ENCODE data around the gene DCAF4. TPM values are rescaled to one million over a fixed set of nuclear protein-coding genes. Genes with fewer than 3 reads are reported as not detected.

Gene DCAF4, protein sequence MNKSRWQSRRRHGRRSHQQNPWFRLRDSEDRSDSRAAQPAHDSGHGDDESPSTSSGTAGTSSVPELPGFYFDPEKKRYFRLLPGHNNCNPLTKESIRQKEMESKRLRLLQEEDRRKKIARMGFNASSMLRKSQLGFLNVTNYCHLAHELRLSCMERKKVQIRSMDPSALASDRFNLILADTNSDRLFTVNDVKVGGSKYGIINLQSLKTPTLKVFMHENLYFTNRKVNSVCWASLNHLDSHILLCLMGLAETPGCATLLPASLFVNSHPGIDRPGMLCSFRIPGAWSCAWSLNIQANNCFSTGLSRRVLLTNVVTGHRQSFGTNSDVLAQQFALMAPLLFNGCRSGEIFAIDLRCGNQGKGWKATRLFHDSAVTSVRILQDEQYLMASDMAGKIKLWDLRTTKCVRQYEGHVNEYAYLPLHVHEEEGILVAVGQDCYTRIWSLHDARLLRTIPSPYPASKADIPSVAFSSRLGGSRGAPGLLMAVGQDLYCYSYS
- 1 to 10 TPM; 6.7 to 7.4 (median 7.0) TPM for total RNA-seq
- 2.9 TPM for polyA plus RNA-seq
- long read RNA-seq, donor 1, partial matches to known transcripts = 1 of 7 reads
- long read RNA-seq, donor 1, other reads (novel, unspliced or antisense) = 4 of 7 reads
- long read RNA-seq, donor 2, partial matches to known transcripts = 0 of 2 reads
- long read RNA-seq, donor 2, other reads (novel, unspliced or antisense) = 2 of 2 reads
- long read RNA-seq, donor 3, partial matches to known transcripts = 3 of 9 reads
- long read RNA-seq, donor 3, other reads (novel, unspliced or antisense) = 5 of 9 reads
- long read RNA-seq, donor 4, partial matches to known transcripts = 0 of 3 reads
- long read RNA-seq, donor 4, other reads (novel, unspliced or antisense) = 2 of 3 reads

DNA sequence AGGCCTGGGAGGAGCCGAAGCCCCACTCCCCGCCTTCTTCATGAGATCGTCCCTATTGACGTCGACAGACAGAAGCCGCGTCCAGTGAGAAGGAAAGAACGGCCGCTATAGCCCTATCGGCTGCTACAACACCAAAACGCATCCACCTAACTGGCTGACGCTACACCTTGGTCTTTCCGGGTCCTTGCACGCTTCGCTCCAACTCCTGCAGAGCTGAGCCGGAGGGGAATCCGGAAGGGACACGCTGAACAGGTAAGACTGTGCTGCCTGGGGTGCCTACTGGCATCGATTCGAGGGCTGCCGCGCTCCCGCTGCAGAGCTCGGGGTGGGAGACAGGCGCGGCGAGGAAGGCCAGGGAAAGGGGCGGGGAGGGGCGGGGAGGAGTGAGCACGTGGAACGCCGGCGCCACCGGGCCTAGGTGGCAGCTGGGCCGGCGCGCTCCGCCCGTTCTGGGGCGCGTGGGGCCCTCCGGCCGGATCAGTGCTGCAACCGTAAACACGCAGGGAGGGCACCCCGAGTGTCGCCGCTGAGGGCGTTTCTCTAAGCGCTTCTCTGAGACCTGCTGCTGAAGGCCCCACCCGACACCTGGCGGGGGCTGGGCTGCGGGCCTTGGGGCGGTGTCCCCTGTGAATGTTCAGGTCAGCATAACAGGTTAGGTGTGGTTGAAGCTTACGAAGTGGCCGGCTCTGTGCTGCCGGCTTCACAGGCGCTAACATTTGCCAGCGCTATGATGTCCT lies at the start of gene DCAF4:
Gene DCAF4, plus strand, starts transcription at position 173 of the 737 bp plus-strand sequence. CDS start 11,515 bp downstream, outside the sequence.
- DNase-seq = peak; percentile 97 to 99 (median 98)
- H3K4me1 ChIP-seq (ENCODE audit: control insufficient read depth, insufficient read depth, low read length) = no peaks in the 10 kb centered on the region
- WGBS = under 1% methylated on average over 59 of the region's 59 CpGs
- H3K27ac ChIP-seq (ENCODE audit: low read length) = peak within 1 kb of the TSS; percentile 57
- no peaks in the 10 kb centered on the region for H3K9me3 ChIP-seq (ENCODE audit: control insufficient read depth, low read length)
- peak within 1 kb of the TSS; percentile 65 for H3K4me3 ChIP-seq (ENCODE audit: low read length)
- peak; percentile 99 for ATAC-seq
- H3K27me3 ChIP-seq (ENCODE audit: control insufficient read depth, insufficient read depth) = no peaks in the 10 kb centered on the region
- intact Hi-C loops (cut with DNase I) = no loop called here

DNA sequence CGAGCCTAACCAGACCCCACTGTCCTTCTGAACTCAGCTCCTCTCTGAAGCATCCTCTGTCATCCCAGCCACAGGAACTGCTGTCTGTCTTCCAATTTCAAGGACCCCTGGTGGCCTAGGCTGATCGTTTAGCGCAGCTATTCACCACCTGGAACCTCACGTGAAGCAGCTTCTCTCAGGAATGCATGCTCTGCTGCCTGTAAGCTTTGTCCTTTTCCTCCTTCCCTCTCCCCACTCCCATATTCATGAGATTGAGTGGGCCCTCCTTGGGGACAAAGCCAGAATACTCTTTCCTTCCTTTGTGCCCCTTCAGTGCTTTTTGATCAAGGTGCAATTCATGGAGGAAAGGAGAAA lies 49.6 kb upstream of the DCAF4 start:
- DNase-seq = no peak
- ATAC-seq = no peak
- Histone ChIP-seq H3K4me1 (ENCODE audit: control insufficient read depth, insufficient read depth, low read length) (peaks cover 5% of the 10 kb centered on the region), H3K9me3 (ENCODE audit: control insufficient read depth, low read length) (no peaks in the 10 kb centered on the region), H3K4me3 (ENCODE audit: low read length) (no peak overlapping the region), H3K27me3 (ENCODE audit: control insufficient read depth, insufficient read depth) (no peaks in the 10 kb centered on the region), H3K27ac (ENCODE audit: low read length) (no peak overlapping the region)
- intact Hi-C loops (cut with DNase I) = no loop called here
- 30% methylated on average over 4 of the region's 4 CpGs for WGBS

DNA sequence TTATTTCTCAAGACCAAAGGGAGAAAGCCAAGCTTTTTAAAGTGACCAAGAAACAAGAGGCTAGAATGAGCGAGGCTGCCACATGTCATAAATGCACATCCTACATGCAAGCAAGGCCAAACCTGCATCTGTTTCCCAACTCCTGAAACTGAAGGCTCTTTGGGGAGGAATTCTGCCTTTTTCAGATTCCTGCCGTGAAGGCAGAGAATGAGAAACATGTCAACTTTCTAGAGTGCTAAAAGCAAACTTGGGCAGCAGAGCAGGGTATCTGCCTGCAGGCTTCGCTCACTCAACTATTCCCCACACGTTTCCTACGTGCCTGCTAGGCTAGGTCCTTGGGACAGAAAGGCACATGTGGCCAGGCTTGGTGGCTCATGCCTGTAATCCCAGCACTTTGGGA lies 47.5 kb upstream of the DCAF4 start:
- 84% methylated on average over 5 of the region's 5 CpGs for WGBS
- H3K4me1 ChIP-seq (ENCODE audit: control insufficient read depth, insufficient read depth, low read length) = peaks cover 5% of the 10 kb centered on the region
- DNase-seq (no peak), ATAC-seq (no peak)
- H3K27me3 ChIP-seq (ENCODE audit: control insufficient read depth, insufficient read depth) = no peaks in the 10 kb centered on the region
- H3K9me3 ChIP-seq (ENCODE audit: control insufficient read depth, low read length) = no peaks in the 10 kb centered on the region
- intact Hi-C loops (cut with DNase I) = no loop called here
- H3K4me3 ChIP-seq (ENCODE audit: low read length) = no peak overlapping the region
- no peak overlapping the region for H3K27ac ChIP-seq (ENCODE audit: low read length)

DNA sequence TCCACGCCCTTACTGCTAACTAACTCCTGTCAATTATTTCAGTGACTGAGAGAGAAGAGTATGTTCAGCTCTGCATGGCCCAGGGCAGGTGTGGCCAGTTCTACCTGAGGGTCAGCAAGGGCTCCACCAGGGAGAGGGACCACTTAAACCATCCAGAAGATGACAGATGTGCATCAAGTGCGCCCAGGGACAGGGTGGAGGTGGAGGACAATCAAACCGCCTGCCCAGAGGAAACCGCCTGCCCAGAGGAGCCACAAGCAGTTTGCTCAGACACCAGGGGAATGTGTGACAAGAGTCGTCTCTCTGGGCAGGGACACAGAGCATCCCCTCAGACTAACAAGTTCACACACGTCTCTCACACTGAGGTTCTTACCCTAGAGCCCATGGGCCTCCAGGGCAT lies 46.8 kb upstream of the DCAF4 start:
- H3K4me1 ChIP-seq (ENCODE audit: control insufficient read depth, insufficient read depth, low read length) = peaks cover 8% of the 10 kb centered on the region
- H3K4me3 ChIP-seq (ENCODE audit: low read length) = no peak overlapping the region
- intact Hi-C loops (cut with DNase I) = no loop called here
- no peaks in the 10 kb centered on the region for H3K9me3 ChIP-seq (ENCODE audit: control insufficient read depth, low read length)
- DNase-seq (no peak), ATAC-seq (no peak)
- WGBS = 83% methylated on average over 6 of the region's 6 CpGs
- no peak overlapping the region for H3K27ac ChIP-seq (ENCODE audit: low read length)
- no peaks in the 10 kb centered on the region for H3K27me3 ChIP-seq (ENCODE audit: control insufficient read depth, insufficient read depth)

DNA sequence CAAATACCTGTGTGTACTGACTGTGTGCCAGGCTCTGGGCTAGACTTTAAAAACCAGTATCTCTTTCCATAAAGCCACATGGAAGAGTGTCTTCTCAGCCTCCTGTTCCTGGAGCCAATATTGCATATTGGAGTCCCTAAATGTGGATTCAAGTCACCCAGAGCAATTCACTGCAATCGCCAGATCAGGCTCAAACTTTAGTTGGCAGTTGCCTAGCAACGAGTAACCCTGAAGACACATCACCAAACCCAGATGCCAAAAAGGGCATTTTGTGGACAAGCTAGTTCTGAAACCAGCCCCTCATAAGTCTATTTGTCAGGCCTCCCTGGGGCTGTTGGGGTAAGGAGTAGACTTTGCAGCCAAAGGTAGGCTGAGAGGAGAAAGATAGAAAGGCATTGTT lies 46.1 kb upstream of the DCAF4 start:
- H3K4me3 ChIP-seq (ENCODE audit: low read length) = no peak overlapping the region
- H3K9me3 ChIP-seq (ENCODE audit: control insufficient read depth, low read length) = no peaks in the 10 kb centered on the region
- intact Hi-C loops (cut with DNase I) = loop anchor here in 1 of 4 donors (10.0 kb wide), 1 partner anchor 45 kb away; no protein-coding TSS in a partner anchor
- H3K27ac ChIP-seq (ENCODE audit: low read length) = no peak overlapping the region
- H3K27me3 ChIP-seq (ENCODE audit: control insufficient read depth, insufficient read depth) = no peaks in the 10 kb centered on the region
- ATAC-seq (no peak), DNase-seq (no peak)
- H3K4me1 ChIP-seq (ENCODE audit: control insufficient read depth, insufficient read depth, low read length) = peaks cover 8% of the 10 kb centered on the region
- 74% methylated on average over 2 of the region's 2 CpGs for WGBS

DNA sequence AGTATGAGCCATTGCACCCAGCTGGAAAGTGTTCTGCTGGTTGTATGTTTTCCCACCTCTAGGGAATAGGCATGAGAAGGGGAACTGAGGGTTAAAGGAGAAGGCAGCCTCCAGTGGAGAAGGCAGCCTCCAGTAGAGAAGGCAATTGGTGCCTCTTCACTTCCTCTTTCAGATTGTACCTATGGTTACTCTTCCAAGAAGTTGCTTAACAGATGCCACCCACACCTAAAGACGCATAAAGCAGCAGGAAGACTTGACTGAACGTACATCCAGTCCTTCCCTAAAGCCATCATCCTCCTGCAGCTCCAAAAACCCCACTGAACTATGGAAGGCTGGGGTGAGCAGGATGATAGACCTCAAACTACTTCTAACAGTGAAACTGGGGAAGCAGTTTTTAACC lies 45.4 kb upstream of the DCAF4 start:
- no peak for DNase-seq
- 69% methylated on average over 2 of the region's 2 CpGs for WGBS
- Histone ChIP-seq H3K27ac (ENCODE audit: low read length) (no peak overlapping the region), H3K4me1 (ENCODE audit: control insufficient read depth, insufficient read depth, low read length) (peaks cover 8% of the 10 kb centered on the region), H3K9me3 (ENCODE audit: control insufficient read depth, low read length) (no peaks in the 10 kb centered on the region), H3K27me3 (ENCODE audit: control insufficient read depth, insufficient read depth) (no peaks in the 10 kb centered on the region), H3K4me3 (ENCODE audit: low read length) (no peak overlapping the region)
- ATAC-seq = no peak
- intact Hi-C loops (cut with DNase I) = loop anchor here in 1 of 4 donors (10.0 kb wide), 1 partner anchor 46 kb away; no protein-coding TSS in a partner anchor

DNA sequence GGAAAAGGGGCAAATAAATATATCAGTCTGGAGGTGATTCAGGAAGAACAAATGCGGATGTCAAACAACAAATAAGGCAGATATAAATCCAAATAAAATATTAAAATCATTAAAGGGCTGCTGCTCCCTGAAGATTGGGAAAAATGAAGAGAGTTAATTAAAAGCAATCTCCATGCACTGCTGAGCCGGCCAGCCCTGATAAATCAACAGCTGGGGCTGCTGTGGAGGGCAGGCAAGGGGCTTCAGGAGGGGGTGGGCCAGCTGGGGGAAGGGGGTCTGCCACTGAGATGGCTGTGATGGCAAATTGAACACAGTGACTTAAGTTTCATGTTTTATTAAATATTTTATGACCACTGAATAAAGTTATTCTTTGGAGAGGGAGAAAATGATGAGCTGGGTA lies 44.7 kb upstream of the DCAF4 start:
- DNase-seq = no peak
- no peaks in the 10 kb centered on the region for H3K9me3 ChIP-seq (ENCODE audit: control insufficient read depth, low read length)
- 56% methylated on average over 2 of the region's 2 CpGs for WGBS
- peaks cover 6% of the 10 kb centered on the region for H3K4me1 ChIP-seq (ENCODE audit: control insufficient read depth, insufficient read depth, low read length)
- H3K4me3 ChIP-seq (ENCODE audit: low read length) = no peak overlapping the region
- intact Hi-C loops (cut with DNase I) = loop anchor here in 1 of 4 donors (10.0 kb wide), 1 partner anchor 47 kb away; no protein-coding TSS in a partner anchor
- no peak for ATAC-seq
- H3K27me3 ChIP-seq (ENCODE audit: control insufficient read depth, insufficient read depth) = no peaks in the 10 kb centered on the region
- H3K27ac ChIP-seq (ENCODE audit: low read length) = no peak overlapping the region

DNA sequence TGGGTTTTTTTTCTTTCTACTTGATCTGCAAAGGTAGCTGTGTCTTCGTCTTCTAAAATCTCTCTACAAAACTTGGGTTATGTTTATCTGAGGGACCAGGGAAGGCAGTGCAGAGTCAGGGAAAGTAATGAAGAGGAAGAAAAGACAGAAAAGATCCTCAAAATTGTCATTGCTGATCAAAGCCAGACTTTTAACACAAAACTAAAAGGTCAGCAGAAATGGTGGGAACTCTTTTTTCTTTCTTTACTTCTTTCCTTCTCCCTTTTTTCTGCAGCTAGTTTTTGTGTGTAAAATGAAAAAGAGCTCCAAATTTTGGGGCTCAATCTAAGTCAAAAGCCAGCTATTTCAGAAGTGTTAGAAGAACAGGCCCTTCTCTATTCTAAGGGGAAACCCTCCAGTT lies 44.2 kb upstream of the DCAF4 start:
- no peak overlapping the region for H3K4me3 ChIP-seq (ENCODE audit: low read length)
- peaks cover 3% of the 10 kb centered on the region for H3K4me1 ChIP-seq (ENCODE audit: control insufficient read depth, insufficient read depth, low read length)
- no peak for ATAC-seq

DNA sequence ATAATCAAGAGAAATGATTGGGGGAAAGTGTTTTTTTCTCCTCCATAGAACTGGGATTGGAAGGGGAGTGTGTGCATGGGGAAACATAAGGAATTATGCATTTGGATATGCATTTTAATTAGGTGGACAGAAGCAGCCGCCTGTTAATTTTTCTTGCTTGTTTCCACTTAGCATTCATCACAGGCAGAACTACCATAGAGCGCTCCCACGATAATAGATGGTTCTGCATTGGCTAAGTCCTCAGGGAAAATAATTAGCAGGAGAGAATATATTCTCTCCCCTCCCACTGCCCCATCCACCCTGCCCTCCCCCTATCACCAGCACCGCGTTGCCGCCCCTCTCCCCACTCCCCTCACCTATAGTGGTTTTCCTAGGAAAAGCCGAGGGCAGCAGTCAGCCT lies 43.8 kb upstream of the DCAF4 start:
- intact Hi-C loops (cut with DNase I) = loop anchor here in 1 of 4 donors (10.0 kb wide), 1 partner anchor 48 kb away; no protein-coding TSS in a partner anchor
- no peaks in the 10 kb centered on the region for H3K9me3 ChIP-seq (ENCODE audit: control insufficient read depth, low read length)
- H3K27me3 ChIP-seq (ENCODE audit: control insufficient read depth, insufficient read depth) = no peaks in the 10 kb centered on the region
- peaks cover 3% of the 10 kb centered on the region for H3K4me1 ChIP-seq (ENCODE audit: control insufficient read depth, insufficient read depth, low read length)
- no peak for ATAC-seq
- no peak overlapping the region for H3K4me3 ChIP-seq (ENCODE audit: low read length)
- no peak overlapping the region for H3K27ac ChIP-seq (ENCODE audit: low read length)
- no peak for DNase-seq
- WGBS = 69% methylated on average over 7 of the region's 7 CpGs

More for the DNA sequence above, 44.2 kb upstream of the DCAF4 start:
- no peaks in the 10 kb centered on the region for H3K9me3 ChIP-seq (ENCODE audit: control insufficient read depth, low read length)
- intact Hi-C loops (cut with DNase I) = loop anchor here in 1 of 4 donors (10.0 kb wide), 1 partner anchor 47 kb away; no protein-coding TSS in a partner anchor
- no peaks in the 10 kb centered on the region for H3K27me3 ChIP-seq (ENCODE audit: control insufficient read depth, insufficient read depth)
- WGBS = 75% methylated on average over 1 of the region's 1 CpG
- no peak overlapping the region for H3K27ac ChIP-seq (ENCODE audit: low read length)
- no peak for DNase-seq

DNA sequence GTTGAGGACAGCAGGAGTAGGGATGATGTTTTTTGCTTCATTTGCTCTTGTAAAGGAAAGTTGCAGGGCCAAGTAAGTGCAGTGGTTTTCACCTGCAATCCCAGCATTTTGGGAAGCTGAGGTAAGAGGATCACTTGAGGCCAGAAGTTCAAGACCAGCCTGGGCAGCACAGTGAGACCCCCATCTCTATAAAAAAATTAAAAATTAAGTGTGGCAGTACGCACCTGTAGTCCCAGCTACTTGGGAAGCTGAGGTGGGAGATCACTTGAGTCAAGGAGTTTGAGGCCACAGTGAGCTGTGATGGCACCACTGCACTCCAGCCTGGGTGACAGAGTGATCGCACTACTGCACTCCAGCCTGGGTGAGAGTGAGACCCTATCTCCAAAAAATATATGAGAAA lies 43.2 kb upstream of the DCAF4 start:
- no peak overlapping the region for H3K27ac ChIP-seq (ENCODE audit: low read length)
- intact Hi-C loops (cut with DNase I) = loop anchor here in 1 of 4 donors (10.0 kb wide), 1 partner anchor 48 kb away; no protein-coding TSS in a partner anchor
- no peaks in the 10 kb centered on the region for H3K9me3 ChIP-seq (ENCODE audit: control insufficient read depth, low read length)
- 97% methylated on average over 2 of the region's 2 CpGs for WGBS
- DNase-seq (no peak), ATAC-seq (no peak)
- H3K27me3 ChIP-seq (ENCODE audit: control insufficient read depth, insufficient read depth) = no peaks in the 10 kb centered on the region
- no peak overlapping the region for H3K4me3 ChIP-seq (ENCODE audit: low read length)
- peaks cover 3% of the 10 kb centered on the region for H3K4me1 ChIP-seq (ENCODE audit: control insufficient read depth, insufficient read depth, low read length)

Data from right cardiac atrium (tissue), 5 donors.